Fibroblast of the aortic adventitia (primary cell): ENCODE measurements around the gene SAMD14. TPM values are rescaled to one million over a fixed set of nuclear protein-coding genes. Genes with fewer than 3 reads are reported as not detected.

ENCODE experiments used
- DNase-seq: peaks from one replicate; pipeline ENCODE4 v3.0.0-alpha.2; 2010; ENCODE audit warnings: low read depth
- H3K4me3 ChIP-seq: 2 replicates; pipeline ENCODE4 v1.5.1; 2011; ENCODE audit warnings: low read depth, mild to moderate bottlenecking, control low read depth, low read length, moderate library complexity
- CTCF ChIP-seq: IDR thresholded peaks from 2 replicates; pipeline ENCODE4 v1.5.1; 2011; ENCODE audit warnings: mild to moderate bottlenecking, low read length, control low read depth, inconsistent platforms; ENCODE audit not compliant: insufficient read depth
- total RNA-seq: library from RNA; depleted of rRNA; stranded (reverse); fragments of >200 nt; gene quantifications from 2 replicates; pipeline ENCODE4 v1.2.3, GENCODE V29; 2012; ENCODE audit warnings: low replicate concordance

The SAMD14 gene
- total RNA-seq, 1 donor = 1.6 TPM

- DNase-seq = no peak
- no peak for TF ChIP-seq CTCF
- no peak overlapping the region for H3K4me3 ChIP-seq
Measured at GRCh38 chr17:50165466-50165865, 35.5 kb upstream of the SAMD14 start.

DNA sequence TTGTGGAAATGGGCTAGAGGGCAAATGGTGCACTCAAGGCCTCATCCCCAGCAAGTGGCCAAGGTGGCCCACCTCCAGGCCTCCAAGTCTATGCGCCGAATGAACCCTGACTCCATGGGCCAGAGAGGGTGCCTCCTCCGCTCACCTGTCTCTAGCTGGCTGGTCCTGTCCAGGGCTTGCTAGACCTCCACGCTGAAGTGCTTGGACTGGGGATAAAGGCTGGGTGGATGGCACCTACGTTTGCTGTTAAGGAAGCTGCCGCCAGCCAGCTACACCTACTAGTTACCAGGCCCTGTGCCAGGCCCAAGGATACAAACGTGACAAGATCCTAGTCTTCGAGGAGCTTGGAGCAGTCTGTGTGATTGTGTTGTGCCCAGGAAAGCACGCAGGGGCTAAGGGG lies 35.1 kb upstream of the SAMD14 start:
- TF ChIP-seq CTCF = no peak
- no peak for DNase-seq
- H3K4me3 ChIP-seq = no peak overlapping the region

DNA sequence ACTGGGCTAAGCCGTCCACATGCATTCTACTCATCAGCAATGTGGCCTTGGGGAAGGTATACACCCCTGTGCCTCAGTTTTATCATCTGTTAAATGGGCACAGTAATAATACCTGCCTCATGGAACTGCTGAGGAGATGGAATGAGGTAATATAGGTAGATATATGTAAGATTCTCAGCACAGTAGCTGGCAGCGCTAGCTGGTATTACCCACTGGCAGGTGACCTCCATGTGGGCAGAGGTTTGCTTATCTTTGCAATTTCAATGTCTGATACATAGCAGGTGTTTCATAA lies 34.7 kb upstream of the SAMD14 start:
- no peak overlapping the region for H3K4me3 ChIP-seq
- TF ChIP-seq CTCF = no peak
- no peak for DNase-seq

DNA sequence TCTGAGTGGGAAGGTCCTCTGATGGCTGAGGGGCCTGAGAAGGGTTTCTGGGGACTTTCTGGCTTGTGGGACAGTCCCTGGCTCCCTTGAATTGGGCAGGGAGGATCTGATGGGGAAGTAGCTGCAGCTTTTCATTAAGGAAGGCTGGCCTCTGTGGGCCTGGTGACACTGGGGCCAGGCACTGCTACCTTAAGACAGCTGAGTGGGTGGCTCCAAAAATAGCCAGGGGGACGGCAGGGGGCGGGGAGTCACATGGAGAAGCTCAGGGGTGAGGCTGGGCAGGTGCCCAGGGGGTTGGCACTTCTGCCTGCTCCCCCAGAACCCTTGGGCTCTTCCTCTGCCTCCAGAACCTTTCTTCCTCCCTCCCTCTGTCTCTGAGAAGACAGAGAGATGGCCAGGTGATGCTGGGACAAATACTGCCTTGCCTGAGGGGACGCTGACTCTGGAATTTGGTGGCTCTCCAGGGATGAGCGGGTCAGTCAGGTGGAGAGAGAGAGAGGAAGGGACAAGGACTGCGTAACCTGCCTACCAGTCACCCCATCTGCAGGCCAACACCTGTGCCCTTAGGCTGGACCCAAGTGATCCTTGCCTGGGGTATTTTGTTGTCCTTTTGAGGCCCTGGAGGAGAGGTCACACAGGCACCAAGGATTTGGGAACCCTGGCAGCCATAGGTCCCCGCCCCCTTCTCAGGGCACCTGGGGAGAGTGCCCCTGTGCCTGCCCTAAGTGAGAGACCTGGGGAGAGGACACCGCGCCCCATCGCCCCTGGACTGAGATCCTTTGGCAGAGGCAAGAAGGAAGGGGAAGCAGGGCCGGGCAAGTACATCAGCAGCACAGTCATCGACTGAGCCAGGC lies 34.1 kb upstream of the SAMD14 start:
- no peak overlapping the region for H3K4me3 ChIP-seq
- TF ChIP-seq CTCF = no peak
- no peak for DNase-seq

GRCh38 chr17:50162466-50163254 lies 32.7 kb upstream of the SAMD14 start:
- no peak for TF ChIP-seq CTCF
- no peak overlapping the region for H3K4me3 ChIP-seq
- DNase-seq = no peak

DNA sequence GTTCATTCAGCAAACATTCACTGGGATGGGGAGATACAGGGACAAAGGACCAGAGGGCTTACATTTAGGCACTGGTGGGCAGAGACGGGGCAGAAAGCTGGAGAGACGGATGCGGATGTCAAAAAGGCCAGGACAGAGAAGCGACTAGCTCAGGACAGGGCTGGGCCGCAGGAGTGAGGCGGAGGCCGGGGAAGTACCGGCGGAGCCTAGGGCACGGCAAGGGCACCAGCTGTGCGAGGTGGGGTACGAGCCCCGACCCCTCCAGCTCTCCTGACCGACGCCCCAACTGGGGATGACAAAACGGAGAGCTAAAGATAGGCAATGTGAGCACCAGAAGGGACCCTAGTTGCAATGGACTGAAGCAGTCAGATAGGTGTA lies 31.9 kb upstream of the SAMD14 start:
- no peak for TF ChIP-seq CTCF
- H3K4me3 ChIP-seq = no peak overlapping the region
- DNase-seq = no peak
